ENCODE measurements around the gene HERPUD1.
"Not testable (repeated sequence)": the region's sequence is repeated elsewhere in the genome, so short reads cannot be mapped to it uniquely, and the experiment has no call there.

Gene HERPUD1

DNA sequence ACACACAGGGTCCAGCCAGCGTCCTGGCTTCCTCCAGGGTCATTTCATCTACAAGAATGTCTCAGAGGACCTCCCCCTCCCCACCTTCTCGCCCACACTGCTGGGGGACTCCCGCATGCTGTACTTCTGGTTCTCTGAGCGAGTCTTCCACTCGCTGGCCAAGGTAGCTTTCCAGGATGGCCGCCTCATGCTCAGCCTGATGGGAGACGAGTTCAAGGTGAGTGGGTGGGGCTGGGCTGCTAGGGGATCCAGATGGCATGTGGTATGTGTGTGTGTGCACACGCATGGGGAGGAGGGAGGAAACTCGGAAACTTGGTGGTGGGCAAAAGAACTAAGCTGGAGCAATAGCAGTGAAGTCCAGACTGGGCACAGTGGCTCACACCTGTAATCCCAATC lies 41.4 kb downstream of the HERPUD1 start:
- no peaks in the 10 kb centered on the region for H3K9me2 ChIP-seq (replicated peaks; ENCODE audit: low read depth, low read length)
- no peaks in the 10 kb centered on the region for H3K36me3 ChIP-seq (ENCODE audit: insufficient read depth, low read length)
- no peak overlapping the region for H3K4me3 ChIP-seq (ENCODE audit: low read length, poor library complexity, severe bottlenecking)
- no peaks in the 10 kb centered on the region for H4K20me1 ChIP-seq (ENCODE audit: insufficient read depth, low read length, poor library complexity, severe bottlenecking)
- no peak for TF ChIP-seq EZH2phosphoT487 (IDR thresholded peaks at IDR 0.05; ENCODE audit: borderline replicate concordance)
- TF ChIP-seq, protein P1, sequence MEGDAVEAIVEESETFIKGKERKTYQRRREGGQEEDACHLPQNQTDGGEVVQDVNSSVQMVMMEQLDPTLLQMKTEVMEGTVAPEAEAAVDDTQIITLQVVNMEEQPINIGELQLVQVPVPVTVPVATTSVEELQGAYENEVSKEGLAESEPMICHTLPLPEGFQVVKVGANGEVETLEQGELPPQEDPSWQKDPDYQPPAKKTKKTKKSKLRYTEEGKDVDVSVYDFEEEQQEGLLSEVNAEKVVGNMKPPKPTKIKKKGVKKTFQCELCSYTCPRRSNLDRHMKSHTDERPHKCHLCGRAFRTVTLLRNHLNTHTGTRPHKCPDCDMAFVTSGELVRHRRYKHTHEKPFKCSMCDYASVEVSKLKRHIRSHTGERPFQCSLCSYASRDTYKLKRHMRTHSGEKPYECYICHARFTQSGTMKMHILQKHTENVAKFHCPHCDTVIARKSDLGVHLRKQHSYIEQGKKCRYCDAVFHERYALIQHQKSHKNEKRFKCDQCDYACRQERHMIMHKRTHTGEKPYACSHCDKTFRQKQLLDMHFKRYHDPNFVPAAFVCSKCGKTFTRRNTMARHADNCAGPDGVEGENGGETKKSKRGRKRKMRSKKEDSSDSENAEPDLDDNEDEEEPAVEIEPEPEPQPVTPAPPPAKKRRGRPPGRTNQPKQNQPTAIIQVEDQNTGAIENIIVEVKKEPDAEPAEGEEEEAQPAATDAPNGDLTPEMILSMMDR (conservative IDR thresholded peaks at IDR 0.05; ENCODE audit: low read length): no peak
- H3K4me1 ChIP-seq (ENCODE audit: insufficient read depth, low read length, poor library complexity, severe bottlenecking): peaks cover 3% of the 10 kb centered on the region
- H2AFZ ChIP-seq (ENCODE audit: low read length): no peak overlapping the region
- H3K4me2 ChIP-seq (ENCODE audit: low read depth, low read length, poor library complexity, severe bottlenecking): no peak overlapping the region
- no peaks in the 10 kb centered on the region for H3K27me3 ChIP-seq (ENCODE audit: insufficient read depth, low read length, poor library complexity, severe bottlenecking)
- H3F3A ChIP-seq (ENCODE audit: low read depth): no peaks in the 10 kb centered on the region
- no peaks in the 10 kb centered on the region for H3K79me2 ChIP-seq (ENCODE audit: insufficient read depth, low read length)
- no peaks in the 10 kb centered on the region for H3K9me3 ChIP-seq (ENCODE audit: insufficient read depth, low read depth, low read length)
- H3K9ac ChIP-seq (ENCODE audit: low read depth, low read length, poor library complexity, severe bottlenecking): no peak overlapping the region

- H3K4me2 ChIP-seq (ENCODE audit: low read depth, low read length, poor library complexity, severe bottlenecking); H3K9me3 ChIP-seq (ENCODE audit: insufficient read depth, low read depth, low read length); H3K4me3 ChIP-seq (ENCODE audit: low read length, poor library complexity, severe bottlenecking); H2AFZ ChIP-seq (ENCODE audit: low read length); H3K4me1 ChIP-seq (ENCODE audit: insufficient read depth, low read length, poor library complexity, severe bottlenecking); H3K9me2 ChIP-seq (replicated peaks; ENCODE audit: low read depth, low read length); H4K20me1 ChIP-seq (ENCODE audit: insufficient read depth, low read length, poor library complexity, severe bottlenecking); H3K9ac ChIP-seq (ENCODE audit: low read depth, low read length, poor library complexity, severe bottlenecking); H3K36me3 ChIP-seq (ENCODE audit: insufficient read depth, low read length); H3K27me3 ChIP-seq (ENCODE audit: insufficient read depth, low read length, poor library complexity, severe bottlenecking); H3F3A ChIP-seq (ENCODE audit: low read depth); H3K79me2 ChIP-seq (ENCODE audit: insufficient read depth, low read length): not testable (repeated sequence)
Measured at GRCh38 chr16:56973899-56974298, 42.0 kb downstream of the HERPUD1 start.

DNA sequence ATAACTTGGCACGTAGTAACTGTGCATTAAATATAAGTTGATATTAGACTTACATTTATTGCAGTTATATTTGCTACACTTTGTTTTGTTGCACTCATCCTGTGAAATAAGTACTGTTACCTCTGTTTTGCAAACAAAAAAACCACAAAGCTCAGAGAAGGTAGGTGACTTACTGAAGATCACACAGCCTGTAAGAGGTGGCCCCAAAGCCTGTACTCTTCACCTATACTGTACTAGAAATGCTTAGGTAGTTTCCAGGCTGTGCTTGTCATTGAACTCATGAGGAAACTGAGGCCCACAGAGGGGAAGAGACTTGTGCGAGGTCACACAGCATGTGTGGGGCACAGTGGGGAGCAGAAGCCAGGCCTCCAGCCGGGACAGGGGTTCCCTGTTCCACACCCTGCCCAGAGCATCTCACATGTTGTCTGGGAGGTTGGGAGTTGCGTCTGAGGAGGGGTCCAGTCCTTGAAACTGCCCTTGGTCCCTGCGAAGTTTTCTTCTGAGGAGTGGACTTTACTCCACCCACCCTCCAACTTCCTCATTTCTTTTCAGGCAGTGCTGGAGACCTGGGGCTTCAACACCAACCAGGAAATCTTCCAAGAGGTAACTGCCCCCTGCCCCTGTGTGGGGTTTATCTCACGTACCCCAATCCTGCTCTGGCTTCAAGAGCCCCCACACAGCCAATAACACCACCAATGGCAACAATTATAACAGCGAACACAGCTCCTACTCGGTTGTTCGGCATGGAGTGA lies 42.8 kb downstream of the HERPUD1 start:
- Histone ChIP-seq H3K9me3 (ENCODE audit: insufficient read depth, low read depth, low read length) (no peaks in the 10 kb centered on the region), H3K4me3 (ENCODE audit: low read length, poor library complexity, severe bottlenecking) (no peak overlapping the region), H3K79me2 (ENCODE audit: insufficient read depth, low read length) (no peaks in the 10 kb centered on the region), H4K20me1 (ENCODE audit: insufficient read depth, low read length, poor library complexity, severe bottlenecking) (no peaks in the 10 kb centered on the region), H3K36me3 (ENCODE audit: insufficient read depth, low read length) (no peaks in the 10 kb centered on the region), H2AFZ (ENCODE audit: low read length) (no peak overlapping the region), H3K4me2 (ENCODE audit: low read depth, low read length, poor library complexity, severe bottlenecking) (no peak overlapping the region), H3F3A (ENCODE audit: low read depth) (no peaks in the 10 kb centered on the region), H3K9me2 (replicated peaks; ENCODE audit: low read depth, low read length) (no peaks in the 10 kb centered on the region), H3K27me3 (ENCODE audit: insufficient read depth, low read length, poor library complexity, severe bottlenecking) (no peaks in the 10 kb centered on the region), H3K4me1 (ENCODE audit: insufficient read depth, low read length, poor library complexity, severe bottlenecking) (peaks cover 3% of the 10 kb centered on the region), H3K9ac (ENCODE audit: low read depth, low read length, poor library complexity, severe bottlenecking) (no peak overlapping the region)
- TF ChIP-seq, protein P1 (conservative IDR thresholded peaks at IDR 0.05; ENCODE audit: low read length): no peak
- no peak for TF ChIP-seq EZH2phosphoT487 (IDR thresholded peaks at IDR 0.05; ENCODE audit: borderline replicate concordance)

GRCh38 chr16:56975714-56976113 lies 43.8 kb downstream of the HERPUD1 start:
- H3K4me1 ChIP-seq (ENCODE audit: insufficient read depth, low read length, poor library complexity, severe bottlenecking): peaks cover 3% of the 10 kb centered on the region
- no peaks in the 10 kb centered on the region for H4K20me1 ChIP-seq (ENCODE audit: insufficient read depth, low read length, poor library complexity, severe bottlenecking)
- no peaks in the 10 kb centered on the region for H3K9me2 ChIP-seq (replicated peaks; ENCODE audit: low read depth, low read length)
- TF ChIP-seq EZH2phosphoT487 (IDR thresholded peaks at IDR 0.05; ENCODE audit: borderline replicate concordance): no peak
- TF ChIP-seq, protein P1 (conservative IDR thresholded peaks at IDR 0.05; ENCODE audit: low read length): no peak
- H3K36me3 ChIP-seq (ENCODE audit: insufficient read depth, low read length): no peaks in the 10 kb centered on the region
- H3K79me2 ChIP-seq (ENCODE audit: insufficient read depth, low read length): no peaks in the 10 kb centered on the region
- H3K4me2 ChIP-seq (ENCODE audit: low read depth, low read length, poor library complexity, severe bottlenecking): no peak overlapping the region
- H3K9me3 ChIP-seq (ENCODE audit: insufficient read depth, low read depth, low read length): no peaks in the 10 kb centered on the region
- H2AFZ ChIP-seq (ENCODE audit: low read length): no peak overlapping the region
- no peak overlapping the region for H3K9ac ChIP-seq (ENCODE audit: low read depth, low read length, poor library complexity, severe bottlenecking)
- no peak overlapping the region for H3K4me3 ChIP-seq (ENCODE audit: low read length, poor library complexity, severe bottlenecking)
- no peaks in the 10 kb centered on the region for H3K27me3 ChIP-seq (ENCODE audit: insufficient read depth, low read length, poor library complexity, severe bottlenecking)
- no peaks in the 10 kb centered on the region for H3F3A ChIP-seq (ENCODE audit: low read depth)
